Thyroid gland (tissue), 4 donors: ENCODE data around the gene SLC6A5.

Source experiments
- POLR2A ChIP-seq, 2 donors: fragments of 450-650 bp; IDR thresholded peaks; one replicate each; pipeline ENCODE4 v1.6.1; 2017; ENCODE audit warnings: antibody characterized with exemption in 2 of 2, mild to moderate bottlenecking in 2 of 2, moderate library complexity in 1 of 2
- TF ChIP-seq, protein P1 (sequence below), 6 experiments: fragments of 200-600 bp in 3 of 6; fragments of 450-650 bp in 3 of 6; sonication (generic) in 3 of 6; IDR thresholded peaks; one replicate each; pipeline ENCODE4 v1.5.1; 2016 to 2019; ENCODE audit warnings: antibody characterized with exemption in 6 of 6, mild to moderate bottlenecking in 2 of 6, inconsistent platforms in 1 of 6, moderate library complexity in 1 of 6

- TF ChIP-seq, protein P1, sequence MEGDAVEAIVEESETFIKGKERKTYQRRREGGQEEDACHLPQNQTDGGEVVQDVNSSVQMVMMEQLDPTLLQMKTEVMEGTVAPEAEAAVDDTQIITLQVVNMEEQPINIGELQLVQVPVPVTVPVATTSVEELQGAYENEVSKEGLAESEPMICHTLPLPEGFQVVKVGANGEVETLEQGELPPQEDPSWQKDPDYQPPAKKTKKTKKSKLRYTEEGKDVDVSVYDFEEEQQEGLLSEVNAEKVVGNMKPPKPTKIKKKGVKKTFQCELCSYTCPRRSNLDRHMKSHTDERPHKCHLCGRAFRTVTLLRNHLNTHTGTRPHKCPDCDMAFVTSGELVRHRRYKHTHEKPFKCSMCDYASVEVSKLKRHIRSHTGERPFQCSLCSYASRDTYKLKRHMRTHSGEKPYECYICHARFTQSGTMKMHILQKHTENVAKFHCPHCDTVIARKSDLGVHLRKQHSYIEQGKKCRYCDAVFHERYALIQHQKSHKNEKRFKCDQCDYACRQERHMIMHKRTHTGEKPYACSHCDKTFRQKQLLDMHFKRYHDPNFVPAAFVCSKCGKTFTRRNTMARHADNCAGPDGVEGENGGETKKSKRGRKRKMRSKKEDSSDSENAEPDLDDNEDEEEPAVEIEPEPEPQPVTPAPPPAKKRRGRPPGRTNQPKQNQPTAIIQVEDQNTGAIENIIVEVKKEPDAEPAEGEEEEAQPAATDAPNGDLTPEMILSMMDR (IDR thresholded peaks at IDR 0.05) = no peak
- TF ChIP-seq POLR2A (IDR thresholded peaks at IDR 0.05) = no peak
These were observed 52.9 kb downstream of the SLC6A5 start for GRCh38 chr11:20652150-20652806.
